ENCODE data around the gene MOB4.

GRCh38 chr2:197513915-197514314 is 2.0 kb upstream of the MOB4 start:
- TF ChIP-seq CTCF (IDR thresholded peaks at IDR 0.05) (no peak), JUND (IDR thresholded peaks at IDR 0.05) (no peak), USF2 (IDR thresholded peaks at IDR 0.05; ENCODE audit: borderline replicate concordance, low read depth, low read length) (no peak), RAD21 (IDR thresholded peaks at IDR 0.05; ENCODE audit: low read length) (no peak), SMC3 (IDR thresholded peaks at IDR 0.05; ENCODE audit: low read depth, low read length) (no peak), USF1 (IDR thresholded peaks at IDR 0.05; ENCODE audit: borderline replicate concordance, low read depth) (no peak)
